Measurements from ENCODE around the gene SHB.

The SHB gene

DNA sequence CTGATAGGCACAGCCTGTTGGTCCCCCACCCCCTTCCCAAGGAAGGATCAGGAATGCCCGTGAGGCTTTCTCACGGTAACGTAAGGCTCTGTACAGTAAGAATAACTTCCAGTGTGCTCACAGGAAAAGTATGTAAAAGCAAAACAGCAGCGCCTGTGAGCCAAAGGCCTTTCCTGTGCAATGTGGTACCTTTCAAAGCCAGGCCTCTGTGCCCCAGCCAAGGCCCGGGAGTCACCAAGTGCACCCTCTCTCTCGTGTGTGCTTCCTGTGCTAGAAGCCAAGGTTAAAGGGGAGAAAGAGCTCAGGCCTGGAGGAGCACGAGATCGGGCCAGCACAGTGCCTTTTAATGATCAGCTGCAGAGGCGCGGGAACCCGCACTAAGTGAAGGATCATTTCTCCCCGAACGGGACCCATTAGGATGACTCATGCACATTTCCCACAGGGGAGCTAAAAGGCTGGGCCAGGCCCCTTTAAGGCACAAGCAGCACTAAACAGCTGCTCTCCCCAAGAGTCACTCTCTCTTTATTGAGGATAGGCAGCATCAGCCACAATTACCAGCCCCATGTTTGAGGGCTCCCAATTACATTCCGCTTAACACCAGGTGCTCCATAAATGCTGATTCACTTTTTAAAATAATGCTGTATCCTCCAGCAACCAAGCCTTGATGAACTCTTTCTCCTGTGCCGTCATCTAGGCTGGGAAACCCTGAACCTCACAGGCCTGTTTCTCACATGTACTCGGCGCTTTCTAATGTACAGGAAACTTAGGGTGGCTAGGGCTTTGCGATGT, 42.8 kb downstream of the SHB start:
- no peak for FAIRE-seq
- DNase-seq (ENCODE audit: insufficient read length, low spot score) = no peak

DNA sequence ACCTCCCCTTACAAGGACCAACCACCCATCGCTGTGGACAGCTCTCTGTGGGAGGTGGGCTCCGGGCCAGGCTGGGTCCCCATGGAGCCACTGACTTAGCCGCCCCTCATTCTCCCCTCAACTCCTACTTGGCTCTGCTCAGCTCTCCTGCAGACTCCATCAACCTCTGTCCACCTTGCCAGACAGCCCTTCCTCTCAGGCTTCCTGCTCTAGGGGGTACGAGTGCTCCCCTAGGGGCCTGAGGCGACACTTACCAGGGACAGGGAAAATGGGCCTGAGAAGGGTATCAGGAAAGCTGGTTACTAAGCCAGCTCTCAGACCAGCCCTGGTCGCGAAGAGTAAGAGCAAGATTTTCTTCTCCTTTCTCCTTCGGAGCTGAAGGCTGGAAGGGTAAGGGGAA, 43.9 kb downstream of the SHB start:
- FAIRE-seq (no peak), DNase-seq (ENCODE audit: insufficient read length, low spot score) (no peak)

DNA sequence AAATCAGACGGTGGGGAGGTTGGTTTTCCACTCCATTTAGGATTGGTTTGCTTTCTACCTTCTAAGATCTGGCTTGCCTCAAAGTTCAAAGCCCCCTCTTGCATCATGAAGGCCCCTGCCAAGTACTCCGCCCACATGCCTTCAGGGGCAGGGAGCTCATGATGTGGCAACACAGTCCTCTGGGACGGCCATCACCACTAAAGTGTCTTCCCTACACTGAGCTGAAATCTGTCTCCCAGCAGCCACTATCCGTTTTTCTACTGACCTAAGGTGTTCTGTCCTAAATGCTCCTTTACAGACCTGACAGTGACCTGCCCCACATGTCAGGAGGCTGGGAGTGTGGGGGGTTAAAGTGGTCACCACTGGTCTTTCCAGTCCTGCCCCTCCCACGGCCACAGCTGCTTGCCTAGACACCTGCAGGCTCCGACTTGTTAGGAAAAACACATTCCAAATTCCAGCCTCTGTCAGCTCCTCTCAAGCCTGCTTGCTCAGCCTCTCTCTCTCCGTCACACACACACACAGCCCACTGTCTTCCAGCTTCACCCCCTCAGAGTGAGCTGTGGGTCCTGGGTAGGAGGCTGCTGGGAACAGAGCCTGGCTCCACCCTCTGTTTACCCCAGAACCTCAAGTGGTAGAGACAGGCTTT, 44.9 kb downstream of the SHB start:
- no peak for FAIRE-seq

DNA sequence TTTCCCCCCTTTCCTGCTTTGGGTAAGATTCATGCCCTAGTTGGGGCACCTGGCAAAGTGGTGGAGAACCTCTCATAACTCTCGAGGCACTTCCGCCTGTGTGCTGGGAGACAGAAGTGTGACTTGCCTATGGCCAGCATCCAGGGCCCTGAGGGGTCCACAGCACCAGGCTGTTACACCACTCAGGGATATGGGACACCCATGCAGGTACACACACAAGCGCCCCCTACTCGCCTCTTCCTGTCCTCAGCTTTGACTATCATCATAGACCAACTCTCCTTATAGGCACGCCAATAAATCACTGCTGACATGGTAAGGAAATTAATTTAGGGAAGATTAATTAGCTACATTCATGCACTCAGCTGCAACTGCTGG, 45.4 kb downstream of the SHB start:
- DNase-seq (ENCODE audit: insufficient read length, low spot score) = no peak
- no peak for FAIRE-seq

More for the DNA sequence above, 44.9 kb downstream of the SHB start:
- no peak for DNase-seq (ENCODE audit: insufficient read length, low spot score)

DNA sequence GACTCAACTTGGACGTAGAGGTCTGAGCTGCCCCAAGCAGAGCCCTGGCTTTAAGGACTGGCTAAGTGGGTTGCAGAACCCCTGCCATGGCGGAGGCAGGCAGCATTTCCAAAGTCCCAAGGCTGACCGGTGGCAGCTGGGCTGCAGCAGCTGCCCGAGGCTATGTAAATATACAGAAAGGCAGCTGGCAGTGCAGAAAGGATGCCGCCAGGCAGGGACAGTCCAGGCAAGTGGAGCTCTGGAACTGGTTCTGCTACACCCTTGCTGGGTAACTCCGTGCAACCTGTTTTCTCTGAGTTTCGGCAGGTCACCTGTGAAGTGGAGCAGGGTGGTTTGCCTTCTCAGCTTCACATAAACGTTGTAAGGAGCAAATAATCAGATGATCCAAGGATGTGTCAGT, 46.0 kb downstream of the SHB start:
- FAIRE-seq (no peak), DNase-seq (ENCODE audit: insufficient read length, low spot score) (no peak)

DNA sequence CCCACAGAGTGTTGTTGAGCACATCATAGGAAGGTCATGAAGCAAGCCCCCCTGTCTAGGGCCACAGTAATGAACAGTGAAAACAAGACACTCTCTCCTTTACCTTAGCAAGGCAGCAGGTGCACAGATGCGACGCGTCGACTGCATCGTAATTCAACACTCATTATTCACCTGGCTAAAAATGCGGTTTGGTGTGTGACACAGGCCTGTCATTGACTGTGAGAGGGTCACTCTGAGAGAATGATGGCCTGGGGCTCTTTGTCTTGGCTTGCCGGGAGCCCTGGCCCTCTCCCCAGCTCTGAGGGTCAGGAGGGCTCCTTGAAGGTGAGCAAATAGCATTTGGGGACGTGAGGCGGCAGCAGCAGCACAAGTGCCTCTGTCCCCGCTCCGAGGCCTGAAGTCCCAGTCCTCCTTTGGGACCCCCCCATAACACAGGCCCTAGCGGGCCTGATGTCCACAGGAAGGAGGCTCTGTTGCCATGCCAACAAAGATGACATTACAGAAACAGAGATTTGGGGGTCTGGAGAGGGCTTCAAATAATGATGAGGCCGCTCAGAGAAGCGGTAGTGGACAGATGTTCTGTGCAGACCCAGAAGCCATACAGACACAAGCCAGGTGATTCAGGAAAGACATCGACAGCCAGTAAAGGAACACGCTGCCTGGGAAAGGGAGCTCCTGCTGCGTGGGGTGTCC, 46.7 kb downstream of the SHB start:
- DNase-seq (ENCODE audit: insufficient read length, low spot score) = no peak
- FAIRE-seq = no peak

DNA sequence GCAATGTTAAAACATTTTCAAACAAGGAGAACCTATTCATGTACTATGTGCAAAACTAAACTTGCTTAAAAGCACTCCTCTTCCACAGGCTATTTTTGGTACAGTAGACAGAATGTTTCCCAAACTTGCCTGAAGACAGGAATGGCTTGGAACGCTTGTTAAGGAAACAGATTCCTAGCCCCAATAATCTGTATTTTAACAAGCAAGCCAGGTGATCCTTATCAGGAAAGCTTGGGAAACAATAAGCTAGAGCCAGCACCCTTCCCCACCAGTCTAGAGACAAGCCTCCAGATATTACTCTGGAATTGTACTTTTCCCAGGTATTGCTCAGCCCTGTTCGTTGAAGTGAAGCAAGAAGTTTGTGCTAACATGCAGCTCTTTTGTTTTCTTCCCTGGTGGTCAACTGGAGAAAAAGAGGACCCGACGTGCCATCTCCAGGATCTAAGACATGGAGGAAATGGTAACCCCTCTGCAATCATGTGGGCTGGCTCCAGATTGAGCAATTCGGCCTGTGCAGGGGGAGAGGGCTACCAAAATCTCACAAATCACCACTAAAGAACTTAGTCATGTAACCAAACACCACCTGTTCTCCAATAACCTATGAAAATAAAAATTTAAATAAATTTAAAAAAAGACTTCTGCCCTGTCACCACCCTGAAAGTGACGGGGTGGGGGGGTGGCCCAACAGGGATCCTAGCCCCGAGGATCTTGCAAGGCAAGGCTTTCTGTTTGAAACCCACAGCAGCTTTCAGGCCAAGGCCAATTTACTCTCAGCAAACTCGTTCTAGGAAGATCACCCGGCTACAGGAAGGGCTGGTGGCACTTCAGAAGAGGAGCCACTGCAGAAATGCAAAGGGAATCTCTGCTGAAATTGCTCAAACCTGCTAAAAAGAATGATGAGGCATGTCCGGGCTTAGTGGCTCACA, 48.6 kb downstream of the SHB start:
- DNase-seq (ENCODE audit: insufficient read length, low spot score) (no peak), FAIRE-seq (no peak)

DNA sequence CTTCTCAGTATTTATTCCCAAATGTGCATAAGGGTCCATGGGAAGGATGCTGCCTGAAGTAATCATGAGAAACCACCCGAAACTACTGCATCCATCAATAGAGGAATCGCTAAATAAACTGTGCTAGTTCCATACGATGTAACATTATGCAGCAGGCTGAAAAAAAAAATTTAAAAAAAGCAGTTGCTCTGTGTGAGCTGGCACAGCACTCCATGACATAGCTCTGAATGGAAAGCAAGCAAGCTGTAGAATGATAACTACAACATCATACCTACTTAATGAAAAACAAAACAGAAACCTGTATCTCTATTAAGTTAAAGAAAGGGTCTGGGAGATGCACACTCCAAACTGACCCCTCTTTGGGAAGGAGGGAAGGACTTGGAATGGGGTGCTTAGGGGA, 49.3 kb downstream of the SHB start:
- FAIRE-seq (no peak), DNase-seq (ENCODE audit: insufficient read length, low spot score) (no peak)

DNA sequence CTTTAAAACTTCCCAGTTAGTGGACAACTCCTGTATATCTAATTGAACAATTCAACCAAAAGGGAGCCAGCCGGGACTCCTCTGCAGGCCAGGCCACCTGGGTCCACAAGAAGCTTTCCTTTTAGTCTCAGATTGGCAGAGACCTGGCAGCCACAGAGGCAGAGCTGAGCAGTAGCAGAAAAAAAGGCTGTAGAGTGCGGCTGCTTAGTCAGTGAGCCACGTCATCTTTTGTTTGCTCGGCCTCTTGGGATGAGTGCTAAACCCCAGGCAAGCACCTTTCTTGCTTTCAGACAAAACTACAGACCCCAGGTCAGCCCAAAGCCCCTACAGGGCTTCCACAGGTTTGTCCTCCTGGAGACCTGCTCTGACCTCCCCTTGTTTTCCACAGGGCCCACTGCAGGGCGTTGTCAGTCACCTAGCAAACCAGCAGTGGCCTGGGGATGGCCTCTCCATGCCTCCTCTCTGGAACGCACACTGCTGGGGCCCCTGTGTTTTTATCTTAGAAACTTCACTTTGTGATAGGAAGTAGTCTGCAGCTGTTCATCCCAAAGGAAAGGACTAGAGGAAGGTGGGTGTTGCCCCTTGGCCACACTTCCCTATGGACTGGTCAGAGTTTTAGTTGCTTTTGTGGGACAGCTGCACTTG, 49.9 kb downstream of the SHB start:
- DNase-seq (ENCODE audit: insufficient read length, low spot score) (no peak), FAIRE-seq (no peak)

DNA sequence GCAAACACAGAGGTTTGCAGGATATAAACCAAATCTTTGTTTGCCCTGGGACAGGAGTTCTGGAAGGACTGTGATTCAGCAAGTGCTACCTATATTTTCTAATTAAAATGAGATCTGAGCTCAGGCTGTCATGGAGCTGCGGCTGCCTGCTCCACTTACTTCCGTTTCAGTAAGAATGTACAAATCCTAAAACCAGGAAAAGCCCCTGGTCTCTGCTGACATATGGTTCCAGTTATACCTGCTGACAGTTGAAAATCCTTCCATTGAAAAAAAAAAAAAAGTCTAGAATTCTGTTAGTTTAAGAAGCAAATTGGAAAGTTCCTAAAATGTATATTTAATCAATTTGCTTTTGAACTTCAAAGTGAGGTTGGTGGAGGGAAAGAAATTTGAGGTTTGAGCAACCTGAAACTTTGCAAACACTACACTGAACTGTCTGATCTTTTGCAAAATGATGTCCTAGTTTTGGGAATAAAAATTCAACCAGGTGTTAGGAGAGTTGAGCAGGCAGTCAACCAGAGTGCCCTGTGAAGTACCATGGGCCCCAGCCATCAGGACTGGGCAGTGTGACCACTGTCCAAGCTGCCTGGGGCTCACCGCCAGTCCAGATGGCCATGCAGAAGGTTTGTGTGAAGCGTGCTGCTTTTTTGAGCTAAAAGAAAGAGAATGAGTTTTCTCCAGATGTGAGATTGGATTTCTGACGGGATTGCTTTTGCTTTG, 50.6 kb downstream of the SHB start:
- FAIRE-seq = no peak

DNA sequence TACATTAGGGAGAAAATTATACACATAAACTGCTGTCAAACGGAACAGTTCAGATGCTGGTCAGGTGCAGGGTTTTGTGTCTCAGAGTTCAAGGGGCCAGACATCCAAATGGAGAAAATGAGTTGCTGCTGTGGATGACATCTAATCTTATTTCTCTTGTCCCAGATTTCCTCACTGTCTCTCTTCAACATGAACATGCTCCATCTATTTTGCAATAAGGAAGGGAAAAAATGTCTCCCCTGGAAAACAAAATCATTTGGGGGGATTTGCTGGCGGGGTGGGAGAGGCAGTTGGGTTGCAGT, 51.2 kb downstream of the SHB start:
- FAIRE-seq (no peak), DNase-seq (ENCODE audit: insufficient read length, low spot score) (no peak)

More for the DNA sequence above, 50.6 kb downstream of the SHB start:
- DNase-seq (ENCODE audit: insufficient read length, low spot score) = no peak

DNA sequence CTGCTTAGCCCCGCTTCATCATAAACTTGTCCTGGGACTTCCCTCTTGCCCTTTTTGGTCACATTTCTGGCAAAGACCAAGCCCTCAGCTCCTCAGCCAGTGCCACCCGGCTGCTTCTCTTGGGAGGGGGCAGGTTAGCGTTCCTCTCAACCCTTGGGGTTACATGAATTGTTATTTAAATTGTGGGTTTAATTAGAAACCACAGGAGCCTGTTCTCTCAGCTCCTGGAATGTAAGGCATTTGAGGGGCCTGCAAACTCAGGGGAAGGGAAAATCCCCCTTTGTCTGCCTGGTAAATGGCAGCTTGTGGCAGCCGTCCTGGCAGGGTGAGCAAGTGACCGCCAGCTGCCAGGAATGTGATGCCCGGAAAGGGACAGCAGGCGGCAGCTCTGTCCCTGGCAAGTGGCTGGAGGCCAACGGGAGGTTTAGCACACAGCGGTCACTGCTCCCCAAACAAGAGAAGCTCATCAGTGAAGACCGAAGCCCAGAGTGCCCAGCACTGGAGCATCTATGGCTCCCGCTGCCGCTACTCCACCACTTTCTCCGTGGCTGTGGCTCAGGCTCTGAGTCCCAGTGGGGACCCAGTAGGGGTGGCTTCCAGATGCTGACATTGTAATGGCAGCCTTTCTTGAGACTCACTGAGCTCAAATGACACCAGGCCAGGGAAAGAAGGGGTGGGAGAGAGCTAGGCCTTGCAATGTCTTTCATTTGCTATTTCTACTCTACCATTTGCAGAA, 51.7 kb downstream of the SHB start:
- FAIRE-seq = no peak
- DNase-seq (ENCODE audit: insufficient read length, low spot score) = no peak

DNA sequence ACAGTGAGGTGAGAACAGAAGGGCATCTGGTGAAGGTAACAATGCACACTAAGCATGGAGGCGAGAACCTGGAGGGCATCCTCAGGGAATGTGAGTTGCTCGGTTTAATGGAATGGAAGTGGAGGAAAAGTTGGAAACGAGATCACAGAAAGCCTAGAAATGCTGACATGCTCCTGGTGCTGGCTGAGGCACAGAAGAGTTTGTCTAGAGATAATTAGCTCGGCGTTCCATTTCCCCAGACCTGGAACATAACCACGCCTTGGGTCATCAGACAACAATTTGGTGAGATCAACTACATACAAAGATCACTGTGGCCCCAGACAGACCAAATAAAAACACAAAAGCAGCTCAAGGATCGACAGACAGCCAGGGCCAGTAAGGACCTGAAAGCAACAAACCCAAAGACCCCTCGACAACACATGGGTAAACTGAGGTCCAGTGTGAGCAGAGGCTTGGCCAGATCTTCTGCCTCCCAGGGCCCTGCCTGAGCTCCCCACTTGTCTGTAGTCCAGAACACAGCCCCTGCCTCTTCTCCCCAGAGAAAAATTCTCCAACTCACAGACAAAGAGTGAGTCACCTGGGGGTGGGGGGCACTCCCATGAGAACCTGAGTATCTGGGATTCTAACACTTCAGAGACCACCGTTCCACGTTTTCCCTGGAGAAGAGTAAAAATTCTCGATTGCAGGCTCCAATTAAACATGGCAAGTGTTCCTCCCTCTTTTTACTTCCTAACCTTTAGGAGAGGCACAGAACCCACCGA, 52.5 kb downstream of the SHB start:
- FAIRE-seq (no peak), DNase-seq (ENCODE audit: insufficient read length, low spot score) (no peak)

DNA sequence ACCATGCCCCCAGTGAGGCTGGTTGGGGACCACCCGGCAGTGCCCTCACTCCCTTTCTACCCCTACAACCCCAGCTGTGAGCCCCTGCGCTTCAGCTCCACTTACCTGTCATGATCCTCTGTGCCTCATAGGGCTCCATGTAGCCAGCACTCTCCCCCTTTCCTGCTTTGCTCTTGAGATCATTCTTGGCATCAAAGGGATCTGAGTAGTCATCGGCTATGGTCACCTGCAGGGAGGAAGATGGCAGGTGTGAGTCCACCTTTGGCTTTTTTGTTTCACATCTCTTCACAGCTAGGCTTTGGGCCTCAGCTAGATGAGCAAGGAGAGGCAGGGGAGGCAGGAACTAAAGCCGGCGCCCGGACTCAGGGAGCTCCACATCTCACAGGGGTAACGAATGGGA, 53.1 kb downstream of the SHB start:
- FAIRE-seq (no peak), DNase-seq (ENCODE audit: insufficient read length, low spot score) (no peak)

DNA sequence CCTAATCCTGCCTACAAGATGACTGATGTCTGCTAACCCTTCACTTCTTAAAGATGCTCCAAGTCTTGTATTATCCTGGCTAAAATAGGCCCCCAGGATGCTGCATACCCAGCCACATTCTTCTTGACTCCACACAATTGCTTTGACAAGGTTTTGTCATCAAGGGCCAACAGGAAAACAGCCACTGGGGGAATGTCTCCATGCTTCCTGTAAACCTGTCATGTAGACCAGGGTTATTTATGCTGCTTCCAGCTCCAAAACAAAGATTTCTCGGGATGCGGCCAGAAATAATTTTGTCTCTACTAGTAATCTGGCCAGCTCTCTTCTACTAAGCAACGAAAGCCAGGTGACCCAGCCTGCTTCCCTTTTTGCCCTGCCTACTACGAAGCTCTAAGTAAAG, 53.8 kb downstream of the SHB start:
- FAIRE-seq = no peak
- no peak for DNase-seq (ENCODE audit: insufficient read length, low spot score)

DNA sequence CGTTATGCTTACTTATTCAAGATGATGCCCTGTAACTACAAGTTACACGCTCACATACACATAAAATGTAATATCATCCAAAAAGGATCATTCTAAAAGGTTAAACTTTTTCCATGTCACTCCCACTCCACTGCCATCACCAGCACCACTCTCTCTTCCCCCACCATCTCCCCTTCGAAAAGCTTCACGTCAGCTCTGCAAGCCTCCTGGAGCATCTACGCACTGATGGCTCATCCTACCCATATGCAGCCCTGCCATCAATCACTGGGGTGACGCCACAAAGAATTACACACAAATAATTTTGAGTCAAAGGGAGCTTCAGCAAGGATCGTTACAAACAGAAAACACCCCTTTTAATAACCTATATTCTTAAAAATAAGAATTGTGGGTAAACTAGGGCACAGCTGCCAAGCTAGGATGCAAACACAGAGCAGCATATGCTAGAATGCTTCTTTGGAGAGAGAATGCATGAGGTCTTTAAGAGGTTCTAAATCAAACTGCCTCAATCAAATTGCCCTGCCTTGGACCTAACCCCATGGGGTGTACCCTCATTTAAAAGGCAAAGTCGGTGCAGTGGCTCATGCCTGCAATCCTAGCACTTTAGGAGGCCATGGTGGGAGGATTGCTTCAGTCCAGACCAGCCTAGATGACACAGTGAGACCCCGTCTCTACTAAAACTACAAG, 56.1 kb downstream of the SHB start:
- no peak for DNase-seq (ENCODE audit: insufficient read length, low spot score)
- FAIRE-seq = no peak

DNA sequence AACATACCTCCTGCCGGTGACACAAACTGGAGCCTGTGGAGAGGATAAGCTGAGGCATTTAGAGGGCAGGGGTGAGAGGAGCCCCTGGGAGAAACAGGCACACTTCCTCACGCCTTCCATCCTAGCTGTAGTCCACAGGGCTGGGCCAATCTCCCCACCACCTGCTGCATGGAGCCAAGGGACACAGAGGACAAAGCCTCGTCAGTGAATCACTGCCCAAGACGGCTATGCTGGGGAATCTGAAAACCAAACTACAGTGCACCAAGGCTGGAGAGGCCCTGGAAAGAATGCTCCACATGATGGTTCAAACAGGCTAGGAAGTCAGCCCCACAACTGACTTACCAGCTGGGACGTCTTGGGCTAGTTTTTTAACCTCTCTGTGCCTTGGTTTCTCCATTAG, 57.0 kb downstream of the SHB start:
- FAIRE-seq (no peak), DNase-seq (ENCODE audit: insufficient read length, low spot score) (no peak)

All from GM19239 (cell line).